Measurements from ENCODE around the gene STK38. TPM values are rescaled to one million over a fixed set of nuclear protein-coding genes. Genes with fewer than 3 reads are reported as not detected.
"Not testable (repeated sequence)": the region's sequence is repeated elsewhere in the genome, so short reads cannot be mapped to it uniquely, and the experiment has no call there.

STK38 gene
- total RNA-seq, 1 experiment from 2014 or later = 32.6 TPM

- in situ Hi-C loops (cut with HindIII; ENCODE audit: low pct_unique_long_range_greater_than_20kb, low sequenced_read_pairs) = no loop called here
- no peak for DNase-seq (ENCODE audit: low read depth)
Measured at GRCh38 chr6:36504181-36504580, 43.1 kb downstream of the STK38 start.

- DNase-seq (ENCODE audit: low read depth) = no peak
- in situ Hi-C loops (cut with HindIII; ENCODE audit: low pct_unique_long_range_greater_than_20kb, low sequenced_read_pairs) = no loop called here
Measured at GRCh38 chr6:36501686-36502085, 45.6 kb downstream of the STK38 start.

GRCh38 chr6:36499918-36500317, 47.4 kb downstream of the STK38 start:
- no peak for DNase-seq (ENCODE audit: low read depth)
- in situ Hi-C loops (cut with HindIII; ENCODE audit: low pct_unique_long_range_greater_than_20kb, low sequenced_read_pairs) = no loop called here

GRCh38 chr6:36495086-36495485, 52.2 kb downstream of the STK38 start:
- in situ Hi-C loops (cut with HindIII; ENCODE audit: low pct_unique_long_range_greater_than_20kb, low sequenced_read_pairs) = no loop called here

DNA sequence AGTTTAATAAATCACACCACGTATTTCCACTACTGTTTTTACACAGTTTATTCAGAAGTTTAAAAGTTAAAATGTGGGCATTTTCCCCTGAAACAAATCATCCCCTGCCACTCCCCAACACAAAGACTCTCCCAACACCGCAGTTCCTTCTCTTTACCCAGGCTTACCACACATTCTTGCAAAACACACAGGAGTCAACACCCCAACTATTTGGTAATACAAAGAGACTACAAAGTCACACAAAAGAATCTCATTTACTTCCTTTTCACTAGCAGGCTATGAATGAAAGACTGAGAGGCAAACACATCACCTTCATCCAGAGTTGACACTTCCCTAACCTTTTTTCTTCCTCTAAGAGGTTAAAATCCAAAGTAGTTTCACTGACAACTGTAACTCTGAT, 53.4 kb downstream of the STK38 start:
- in situ Hi-C loops (cut with HindIII; ENCODE audit: low pct_unique_long_range_greater_than_20kb, low sequenced_read_pairs) = no loop called here
- DNase-seq (ENCODE audit: low read depth) = no peak

More at GRCh38 chr6:36495086-36495485, 52.2 kb downstream of the STK38 start:
- DNase-seq (ENCODE audit: low read depth) = no peak

- in situ Hi-C loops (cut with HindIII; ENCODE audit: low pct_unique_long_range_greater_than_20kb, low sequenced_read_pairs) = no loop called here
- no peak for DNase-seq (ENCODE audit: low read depth)
Measured at GRCh38 chr6:36493319-36493718, 54.0 kb downstream of the STK38 start.

DNA sequence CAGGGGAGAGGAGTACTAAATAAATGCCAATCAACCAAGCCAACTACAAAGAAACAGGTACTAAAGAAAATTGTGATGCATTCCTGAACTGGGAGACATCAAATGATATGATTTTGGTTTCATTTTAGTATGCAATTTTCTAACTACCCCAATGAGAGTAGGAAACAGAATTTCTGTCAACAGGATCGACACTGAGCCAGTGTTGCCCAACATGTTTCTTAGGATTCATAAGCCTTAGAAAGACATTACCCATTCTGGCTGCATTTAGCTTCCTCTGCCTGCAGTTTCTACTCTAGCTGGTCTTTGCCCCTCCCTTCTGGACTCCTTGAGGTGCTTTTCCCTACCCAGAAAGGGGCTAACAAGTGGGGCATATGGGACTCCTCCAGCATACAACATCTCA, 54.7 kb downstream of the STK38 start:
- DNase-seq (ENCODE audit: low read depth) = no peak
- in situ Hi-C loops (cut with HindIII; ENCODE audit: low pct_unique_long_range_greater_than_20kb, low sequenced_read_pairs) = no loop called here

DNA sequence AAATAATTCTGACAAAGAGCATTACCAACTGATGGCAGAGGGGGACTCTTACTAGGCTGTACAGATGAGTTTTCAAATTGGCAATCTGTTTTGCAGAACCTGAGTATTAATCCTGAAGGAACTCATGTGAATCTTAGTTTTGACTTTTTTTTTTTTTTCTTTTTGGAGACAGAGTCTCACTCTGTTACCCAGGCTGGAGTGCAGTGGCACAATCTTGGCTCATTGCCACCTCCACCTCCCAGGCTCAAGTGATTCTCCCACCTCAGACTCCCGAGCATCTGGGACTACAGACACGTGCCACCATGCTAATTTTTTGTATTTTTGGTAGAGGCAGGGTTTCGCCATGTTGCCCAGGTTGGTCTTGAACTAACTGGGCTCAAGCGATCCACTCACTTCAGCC, 55.2 kb downstream of the STK38 start:
- in situ Hi-C loops (cut with HindIII; ENCODE audit: low pct_unique_long_range_greater_than_20kb, low sequenced_read_pairs) = no loop called here

GRCh38 chr6:36491378-36491965, 55.8 kb downstream of the STK38 start:
- DNase-seq (ENCODE audit: low read depth) = peak; percentile 50
- in situ Hi-C loops (cut with HindIII; ENCODE audit: low pct_unique_long_range_greater_than_20kb, low sequenced_read_pairs) = no loop called here

More for the DNA sequence above, 55.2 kb downstream of the STK38 start:
- DNase-seq (ENCODE audit: low read depth) = no peak

DNA sequence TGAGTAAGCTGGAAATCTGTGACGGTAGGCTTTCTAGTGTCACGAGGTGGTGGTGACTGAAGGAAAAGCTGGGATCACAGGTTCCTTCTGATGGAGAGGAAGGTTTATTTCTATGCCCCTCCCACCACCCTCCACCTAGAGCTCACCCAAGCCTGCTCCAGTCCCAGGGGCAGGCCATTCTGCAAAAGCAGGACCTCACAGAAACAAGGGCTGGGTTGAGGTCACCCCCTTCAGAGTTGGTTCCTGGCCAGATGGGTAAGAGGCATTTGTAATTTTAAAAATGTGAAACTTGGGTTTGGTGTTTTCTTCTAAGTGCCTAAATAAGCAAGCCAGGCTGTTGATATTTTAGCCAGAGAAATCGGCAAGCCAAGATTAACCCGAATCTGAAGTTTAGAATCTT, 57.9 kb downstream of the STK38 start:
- in situ Hi-C loops (cut with HindIII; ENCODE audit: low pct_unique_long_range_greater_than_20kb, low sequenced_read_pairs) = no loop called here
- DNase-seq (ENCODE audit: low read depth) = no peak

DNA sequence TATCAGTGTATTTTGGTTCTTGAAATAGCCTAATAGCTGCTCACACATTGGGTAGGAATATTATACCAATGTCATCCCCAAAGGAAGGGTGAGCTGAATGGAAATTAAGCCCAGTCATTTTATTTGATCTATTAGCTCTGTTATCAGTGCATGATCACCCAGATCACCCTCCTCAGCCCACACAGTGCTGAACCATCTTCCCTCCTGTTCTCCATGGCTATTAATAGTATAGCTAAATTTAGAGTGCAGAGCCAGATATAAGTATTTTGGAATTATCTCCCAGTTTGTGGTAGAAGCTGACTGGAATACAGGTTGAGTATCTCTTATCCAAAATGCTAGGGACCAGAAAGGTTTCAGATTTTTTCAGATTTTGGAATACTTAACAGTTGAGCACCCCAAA, 59.1 kb downstream of the STK38 start:
- in situ Hi-C loops (cut with HindIII; ENCODE audit: low pct_unique_long_range_greater_than_20kb, low sequenced_read_pairs) = no loop called here
- DNase-seq (ENCODE audit: low read depth) = no peak

- no peak for DNase-seq (ENCODE audit: low read depth)
- in situ Hi-C loops (cut with HindIII; ENCODE audit: low pct_unique_long_range_greater_than_20kb, low sequenced_read_pairs) = no loop called here
Measured at GRCh38 chr6:36487698-36488097, 59.6 kb downstream of the STK38 start.

- DNase-seq (ENCODE audit: low read depth) = no peak
Measured at GRCh38 chr6:36484736-36485135, 62.5 kb downstream of the STK38 start.

GRCh38 chr6:36483326-36483725, 64.0 kb downstream of the STK38 start:
- in situ Hi-C loops (cut with HindIII; ENCODE audit: low pct_unique_long_range_greater_than_20kb, low sequenced_read_pairs); DNase-seq (ENCODE audit: low read depth): not testable (repeated sequence)

More at GRCh38 chr6:36484736-36485135, 62.5 kb downstream of the STK38 start:
- in situ Hi-C loops (cut with HindIII; ENCODE audit: low pct_unique_long_range_greater_than_20kb, low sequenced_read_pairs) = no loop called here

DNA sequence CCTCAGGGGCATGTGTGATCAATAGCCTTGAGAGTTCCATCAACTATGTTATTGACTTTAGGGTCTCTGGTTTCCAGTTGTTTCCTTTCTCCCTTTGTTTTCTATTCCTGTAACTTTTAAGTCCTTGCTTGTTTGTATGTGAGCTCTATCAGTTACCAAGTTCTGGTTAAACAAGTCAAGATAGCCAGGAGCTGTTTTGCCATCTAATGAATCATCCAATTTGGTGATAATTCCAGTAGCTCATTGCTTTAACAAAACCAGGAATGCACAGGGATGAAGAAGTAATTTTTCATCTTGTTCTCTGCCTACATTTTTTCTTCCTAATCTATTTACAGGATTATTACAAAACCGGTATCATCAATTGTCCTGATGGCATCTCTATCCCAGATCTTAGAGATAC, 68.0 kb downstream of the STK38 start:
- no peak for DNase-seq (ENCODE audit: low read depth)

GRCh38 chr6:36478051-36478526, 69.2 kb downstream of the STK38 start:
- in situ Hi-C loops (cut with HindIII; ENCODE audit: low pct_unique_long_range_greater_than_20kb, low sequenced_read_pairs) = no loop called here

More for the DNA sequence above, 68.0 kb downstream of the STK38 start:
- in situ Hi-C loops (cut with HindIII; ENCODE audit: low pct_unique_long_range_greater_than_20kb, low sequenced_read_pairs) = no loop called here

DNA sequence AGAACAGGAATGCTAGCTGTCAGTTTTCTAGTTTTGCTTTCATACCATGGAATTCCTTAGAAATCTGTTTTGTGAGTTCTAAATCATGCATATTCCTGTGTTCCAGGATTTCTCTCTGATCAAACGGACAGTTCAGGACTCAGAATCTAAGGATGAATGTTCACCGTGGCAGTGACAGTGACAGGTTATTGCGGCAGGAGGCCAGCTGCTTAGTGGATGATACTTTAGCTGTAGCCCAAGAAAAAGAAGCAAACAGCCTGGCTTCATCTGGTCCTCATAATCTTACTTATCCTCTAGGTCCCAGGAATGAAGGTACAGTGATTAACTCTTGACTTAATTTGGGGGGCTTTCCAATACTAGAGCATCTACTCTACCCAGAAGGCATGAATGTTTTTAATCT, 77.3 kb downstream of the STK38 start:
- in situ Hi-C loops (cut with HindIII; ENCODE audit: low pct_unique_long_range_greater_than_20kb, low sequenced_read_pairs) = no loop called here

More at GRCh38 chr6:36478051-36478526, 69.2 kb downstream of the STK38 start:
- no peak for DNase-seq (ENCODE audit: low read depth)

DNA sequence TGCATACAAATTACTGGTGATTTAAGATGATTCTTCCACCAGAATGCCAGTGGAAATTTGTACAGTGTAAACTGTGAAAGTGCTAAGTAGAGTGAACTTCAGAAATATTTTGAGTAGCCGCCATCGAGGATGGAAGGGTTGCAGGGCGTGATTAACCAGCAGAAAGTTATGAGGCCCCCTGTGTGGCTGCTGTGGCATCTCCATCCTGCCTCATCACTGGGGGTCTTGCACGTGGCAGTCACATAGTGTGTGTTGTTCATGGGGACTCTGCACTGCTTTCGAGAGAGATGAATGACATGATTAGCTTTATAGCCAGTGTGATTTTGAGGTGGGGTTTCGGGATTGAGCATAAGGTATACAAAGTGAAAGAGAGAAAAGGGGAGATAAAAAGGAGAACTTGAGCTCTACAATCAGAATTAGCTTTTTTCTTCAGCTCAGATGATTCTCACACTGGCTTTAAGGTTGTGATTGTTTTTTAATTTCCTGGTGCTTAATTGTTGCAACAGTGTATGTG, 78.1 kb downstream of the STK38 start:
- no peak for DNase-seq (ENCODE audit: low read depth)
- in situ Hi-C loops (cut with HindIII; ENCODE audit: low pct_unique_long_range_greater_than_20kb, low sequenced_read_pairs) = no loop called here

More for the DNA sequence above, 77.3 kb downstream of the STK38 start:
- DNase-seq (ENCODE audit: low read depth) = no peak

DNA sequence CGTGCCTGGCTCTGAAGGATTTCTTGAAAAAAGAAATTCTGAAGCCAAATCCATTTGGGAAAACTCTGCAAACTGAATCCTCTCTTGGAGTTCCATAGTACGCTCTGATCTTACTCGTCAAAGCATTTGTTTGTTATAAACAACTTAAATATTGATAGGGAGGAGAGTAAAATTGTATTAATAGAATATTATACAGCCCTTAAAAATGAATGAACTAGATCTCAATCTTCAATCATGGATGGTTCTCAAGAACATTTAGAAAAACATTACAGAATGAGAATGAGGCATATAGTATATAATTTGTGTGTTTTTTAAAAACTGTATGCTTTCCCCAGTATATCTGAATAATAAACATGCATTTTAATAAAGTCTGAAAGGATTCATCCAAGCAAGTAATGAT, 79.7 kb downstream of the STK38 start:
- in situ Hi-C loops (cut with HindIII; ENCODE audit: low pct_unique_long_range_greater_than_20kb, low sequenced_read_pairs) = no loop called here
- DNase-seq (ENCODE audit: low read depth) = no peak

- DNase-seq (ENCODE audit: low read depth) = no peak
- in situ Hi-C loops (cut with HindIII; ENCODE audit: low pct_unique_long_range_greater_than_20kb, low sequenced_read_pairs) = no loop called here
Measured at GRCh38 chr6:36464233-36464632, 83.0 kb downstream of the STK38 start.
